ENCODE data around the gene MORF4L1.

The MORF4L1 gene

GRCh38 chr15:78933823-78934654 lies 61.3 kb downstream of the MORF4L1 start:
- in situ Hi-C loops (cut with MboI; ENCODE audit: low pct_unique_long_range_greater_than_20kb, low sequenced_read_pairs), result no loop called here

GRCh38 chr15:78934655-78935023 lies 61.9 kb downstream of the MORF4L1 start:
- no peak for DNase-seq

More at GRCh38 chr15:78933823-78934654, 61.3 kb downstream of the MORF4L1 start:
- no peak for DNase-seq

GRCh38 chr15:78937132-78937739 lies 64.5 kb downstream of the MORF4L1 start:
- DNase-seq, result peak; percentile 94
- in situ Hi-C loops (cut with MboI; ENCODE audit: low pct_unique_long_range_greater_than_20kb, low sequenced_read_pairs), result no loop called here

More at GRCh38 chr15:78934655-78935023, 61.9 kb downstream of the MORF4L1 start:
- in situ Hi-C loops (cut with MboI; ENCODE audit: low pct_unique_long_range_greater_than_20kb, low sequenced_read_pairs), result no loop called here

- DNase-seq, result peak; percentile 64
Observed at GRCh38 chr15:78938658-78939488, 66.2 kb downstream of the MORF4L1 start.

GRCh38 chr15:78942741-78943140 lies 70.1 kb downstream of the MORF4L1 start:
- in situ Hi-C loops (cut with MboI; ENCODE audit: low pct_unique_long_range_greater_than_20kb, low sequenced_read_pairs), result no loop called here
- DNase-seq, result no peak

More at GRCh38 chr15:78938658-78939488, 66.2 kb downstream of the MORF4L1 start:
- in situ Hi-C loops (cut with MboI; ENCODE audit: low pct_unique_long_range_greater_than_20kb, low sequenced_read_pairs), result no loop called here

GRCh38 chr15:78943692-78944091 lies 71.0 kb downstream of the MORF4L1 start:
- in situ Hi-C loops (cut with MboI; ENCODE audit: low pct_unique_long_range_greater_than_20kb, low sequenced_read_pairs), result no loop called here
- no peak for DNase-seq

GRCh38 chr15:78944202-78944625 lies 71.5 kb downstream of the MORF4L1 start:
- no peak for DNase-seq
- in situ Hi-C loops (cut with MboI; ENCODE audit: low pct_unique_long_range_greater_than_20kb, low sequenced_read_pairs), result no loop called here

GRCh38 chr15:78944669-78945407 lies 72.1 kb downstream of the MORF4L1 start, which contains the start of gene CTSH:
Gene CTSH, minus strand, starts transcription at chr15:78945046. Its CDS starts 65 bp downstream, at chr15:78944981.
- in situ Hi-C loops (cut with MboI; ENCODE audit: low pct_unique_long_range_greater_than_20kb, low sequenced_read_pairs), result no loop called here
- peak; percentile 51 for DNase-seq

GRCh38 chr15:78946493-78946892 lies 73.8 kb downstream of the MORF4L1 start:
- in situ Hi-C loops (cut with MboI; ENCODE audit: low pct_unique_long_range_greater_than_20kb, low sequenced_read_pairs), result no loop called here
- no peak for DNase-seq

- DNase-seq, result no peak
- in situ Hi-C loops (cut with MboI; ENCODE audit: low pct_unique_long_range_greater_than_20kb, low sequenced_read_pairs), result no loop called here
Observed at GRCh38 chr15:78947506-78947905, 74.8 kb downstream of the MORF4L1 start.
